ENCODE measurements around the gene BACH2. TPM values are rescaled to one million over a fixed set of nuclear protein-coding genes. Genes with fewer than 3 reads are reported as not detected.
"Not testable (repeated sequence)": the region's sequence is repeated elsewhere in the genome, so short reads cannot be mapped to it uniquely, and the experiment has no call there.

The BACH2 gene
- total and polyA plus RNA-seq, 8 donors = 0.19 to 10.8 (median 1.4) TPM; not detected in 1

DNA sequence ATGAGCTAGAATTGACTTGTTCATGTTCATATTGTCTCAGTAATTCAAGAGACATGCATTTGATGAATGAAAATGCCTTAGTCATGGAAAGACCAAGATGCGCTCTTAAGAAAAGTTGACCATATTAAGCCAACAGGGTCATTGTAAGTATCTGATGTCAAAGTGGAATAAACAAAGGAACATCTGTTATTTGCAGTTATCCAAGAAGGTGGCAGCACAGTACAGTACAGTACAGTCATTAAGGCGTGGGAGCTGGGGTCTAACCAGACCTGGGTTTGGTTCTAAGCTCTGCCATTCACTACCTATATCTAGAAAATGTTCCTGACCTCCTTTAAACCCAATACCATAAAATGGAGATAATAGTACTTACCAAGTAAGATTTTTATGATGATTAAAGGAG lies 178.1 kb downstream of the BACH2 start:
- H3K36me3 ChIP-seq = no peaks in the 10 kb centered on the region
- TF ChIP-seq EP300 (IDR thresholded peaks at IDR 0.05) (no peak), POLR2AphosphoS5 (IDR thresholded peaks at IDR 0.05) (no peak), POLR2A (IDR thresholded peaks at IDR 0.05) (no peak), CTCF (IDR thresholded peaks at IDR 0.05) (no peak)
- WGBS, 5 donors = 82 to 94% (median 89%) methylated on average over 2 of the region's 2 CpGs
- intact Hi-C loops (cut with DNase I; ENCODE audit: low total_unique reads) = no loop called here
- no peaks in the 10 kb centered on the region for H3K27me3 ChIP-seq
- no peak overlapping the region for H3K27ac ChIP-seq
- no peak overlapping the region for H3K4me3 ChIP-seq
- no peaks in the 10 kb centered on the region for H3K4me1 ChIP-seq
- DNase-seq = no peak
- peaks cover 0 to 8% (median 6%) of the 10 kb centered on the region in 4 donors for H3K9me3 ChIP-seq

GRCh38 chr6:90118069-90118468 lies 178.6 kb downstream of the BACH2 start:
- Histone ChIP-seq H3K9me3 (peaks cover 0 to 13% (median 11%) of the 10 kb centered on the region in 4 donors), H3K27me3 (no peaks in the 10 kb centered on the region), H3K4me3 (no peak overlapping the region), H3K27ac (no peak overlapping the region), H3K36me3 (no peaks in the 10 kb centered on the region), H3K4me1 (no peaks in the 10 kb centered on the region)
- intact Hi-C loops (cut with DNase I; ENCODE audit: low total_unique reads) = no loop called here
- no peak for DNase-seq
- TF ChIP-seq EP300 (IDR thresholded peaks at IDR 0.05) = no peak
- no peak for TF ChIP-seq POLR2A (IDR thresholded peaks at IDR 0.05)
- TF ChIP-seq POLR2AphosphoS5 (IDR thresholded peaks at IDR 0.05) = no peak
- TF ChIP-seq CTCF (IDR thresholded peaks at IDR 0.05) = no peak
- 84 to 98% (median 91%) methylated on average over 1 of the region's 1 CpG for WGBS, 5 donors

- H3K4me3 ChIP-seq; H3K4me1 ChIP-seq; intact Hi-C loops (cut with DNase I; ENCODE audit: low total_unique reads); H3K27me3 ChIP-seq; DNase-seq; H3K36me3 ChIP-seq; H3K27ac ChIP-seq: not testable (repeated sequence)
- peaks cover 0 to 19% (median 13%) of the 10 kb centered on the region in 4 donors for H3K9me3 ChIP-seq
- 77 to 97% (median 82%) methylated on average over 3 of the region's 3 CpGs for WGBS, 5 donors
Observed at GRCh38 chr6:90116126-90116525, 180.5 kb downstream of the BACH2 start.

- no peaks in the 10 kb centered on the region for H3K27me3 ChIP-seq
- no peak overlapping the region for H3K27ac ChIP-seq
- H3K36me3 ChIP-seq = no peaks in the 10 kb centered on the region
- no peak for TF ChIP-seq CTCF (IDR thresholded peaks at IDR 0.05)
- no peak for TF ChIP-seq POLR2A (IDR thresholded peaks at IDR 0.05)
- no peak for TF ChIP-seq EP300 (IDR thresholded peaks at IDR 0.05)
- no peak for TF ChIP-seq POLR2AphosphoS5 (IDR thresholded peaks at IDR 0.05)
- H3K4me3 ChIP-seq = no peak overlapping the region
- H3K9me3 ChIP-seq = peaks cover 0 to 19% (median 13%) of the 10 kb centered on the region in 4 donors
- no peak for DNase-seq
- intact Hi-C loops (cut with DNase I; ENCODE audit: low total_unique reads) = no loop called here
- H3K4me1 ChIP-seq = no peaks in the 10 kb centered on the region
Observed at GRCh38 chr6:90113389-90113788, 183.3 kb downstream of the BACH2 start.

DNA sequence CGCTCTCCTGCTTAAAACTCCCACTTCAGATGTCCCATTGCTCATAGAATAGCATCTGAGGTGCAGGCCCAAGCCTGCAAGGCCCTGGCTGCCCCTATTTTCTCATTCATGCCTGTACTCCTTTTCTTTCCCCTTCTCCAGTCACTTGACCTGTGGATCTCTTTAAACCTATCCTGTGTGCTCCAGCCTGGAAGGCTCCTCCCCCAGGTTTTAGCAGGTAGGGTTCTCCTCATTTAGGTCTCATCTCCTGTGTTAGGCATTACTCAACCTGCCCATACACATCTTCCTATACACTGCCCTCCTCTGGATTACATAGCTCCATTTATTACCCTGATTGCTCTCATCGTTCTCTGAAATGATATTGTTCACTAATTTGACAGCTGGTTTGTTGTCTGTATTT lies 185.3 kb downstream of the BACH2 start:
- intact Hi-C loops (cut with DNase I; ENCODE audit: low total_unique reads) = no loop called here
- WGBS, 5 donors = 84 to 97% (median 91%) methylated on average over 2 of the region's 2 CpGs
- H3K27me3 ChIP-seq = no peaks in the 10 kb centered on the region
- no peaks in the 10 kb centered on the region for H3K36me3 ChIP-seq
- no peak for DNase-seq
- H3K9me3 ChIP-seq = peaks cover 0 to 19% (median 13%) of the 10 kb centered on the region in 4 donors
- no peaks in the 10 kb centered on the region for H3K4me1 ChIP-seq
- no peak for TF ChIP-seq EP300 (IDR thresholded peaks at IDR 0.05)
- no peak for TF ChIP-seq POLR2A (IDR thresholded peaks at IDR 0.05)
- no peak for TF ChIP-seq CTCF (IDR thresholded peaks at IDR 0.05)
- no peak for TF ChIP-seq POLR2AphosphoS5 (IDR thresholded peaks at IDR 0.05)
- no peak overlapping the region for H3K27ac ChIP-seq
- no peak overlapping the region for H3K4me3 ChIP-seq

Measured in stomach (tissue), 9 donors.